Measurements from ENCODE around the gene CIT.

The CIT gene

GRCh38 chr12:119864591-119864990 is 12.5 kb downstream of the CIT start:
- DNase-seq (ENCODE audit: low read depth in 3 of 3, low spot score in 1 of 3), result no peak

- no peak for DNase-seq (ENCODE audit: low read depth in 3 of 3, low spot score in 1 of 3)
Observed at GRCh38 chr12:119859241-119859640, 17.9 kb downstream of the CIT start.

- DNase-seq (ENCODE audit: low read depth in 3 of 3, low spot score in 1 of 3), result no peak
Observed at GRCh38 chr12:119857041-119857591, 20.0 kb downstream of the CIT start.

- DNase-seq (ENCODE audit: low read depth in 3 of 3, low spot score in 1 of 3), result no peak
Observed at GRCh38 chr12:119850330-119850729, 26.8 kb downstream of the CIT start.

- no peak for DNase-seq (ENCODE audit: low read depth in 3 of 3, low spot score in 1 of 3)
Observed at GRCh38 chr12:119843100-119843499, 34.0 kb downstream of the CIT start.

- no peak for DNase-seq (ENCODE audit: low read depth in 3 of 3, low spot score in 1 of 3)
Observed at GRCh38 chr12:119842380-119842779, 34.7 kb downstream of the CIT start.

GRCh38 chr12:119841433-119842210 is 35.5 kb downstream of the CIT start:
- no peak for DNase-seq (ENCODE audit: low read depth in 3 of 3, low spot score in 1 of 3)

GRCh38 chr12:119840582-119840981 is 36.5 kb downstream of the CIT start:
- no peak for DNase-seq (ENCODE audit: low read depth in 3 of 3, low spot score in 1 of 3)

- no peak for DNase-seq (ENCODE audit: low read depth in 3 of 3, low spot score in 1 of 3)
Observed at GRCh38 chr12:119840168-119840567, 37.0 kb downstream of the CIT start.

GRCh38 chr12:119838826-119839600 is 38.1 kb downstream of the CIT start:
- no peak for DNase-seq (ENCODE audit: low read depth in 3 of 3, low spot score in 1 of 3)

GRCh38 chr12:119836781-119837180 is 40.3 kb downstream of the CIT start:
- no peak for DNase-seq (ENCODE audit: low read depth in 3 of 3, low spot score in 1 of 3)

- DNase-seq (ENCODE audit: low read depth in 3 of 3, low spot score in 1 of 3), result no peak
Observed at GRCh38 chr12:119835068-119835467, 42.1 kb downstream of the CIT start.

- no peak for DNase-seq (ENCODE audit: low read depth in 3 of 3, low spot score in 1 of 3)
Observed at GRCh38 chr12:119829439-119829838, 47.7 kb downstream of the CIT start.

GRCh38 chr12:119828300-119828699 is 48.8 kb downstream of the CIT start:
- no peak for DNase-seq (ENCODE audit: low read depth in 3 of 3, low spot score in 1 of 3)

GRCh38 chr12:119827760-119828159 is 49.4 kb downstream of the CIT start:
- no peak for DNase-seq (ENCODE audit: low read depth in 3 of 3, low spot score in 1 of 3)

- DNase-seq (ENCODE audit: low read depth in 3 of 3, low spot score in 1 of 3), result no peak
Observed at GRCh38 chr12:119826661-119827445, 50.3 kb downstream of the CIT start.

- no peak for DNase-seq (ENCODE audit: low read depth in 3 of 3, low spot score in 1 of 3)
Observed at GRCh38 chr12:119825262-119825661, 51.9 kb downstream of the CIT start.

GRCh38 chr12:119822046-119822445 is 55.1 kb downstream of the CIT start:
- no peak for DNase-seq (ENCODE audit: low read depth in 3 of 3, low spot score in 1 of 3)

GRCh38 chr12:119819322-119819721 is 57.8 kb downstream of the CIT start:
- no peak for DNase-seq (ENCODE audit: low read depth in 3 of 3, low spot score in 1 of 3)

- DNase-seq (ENCODE audit: low read depth in 3 of 3, low spot score in 1 of 3), result no peak
Observed at GRCh38 chr12:119817546-119818343, 59.4 kb downstream of the CIT start.

- no peak for DNase-seq (ENCODE audit: low read depth in 3 of 3, low spot score in 1 of 3)
Observed at GRCh38 chr12:119809023-119809422, 68.1 kb downstream of the CIT start.
